GM12801 (cell line): ENCODE measurements around the gene RFX2.

Experiments used
- CTCF ChIP-seq: IDR thresholded peaks from one replicate; pipeline ENCODE4 v1.5.1; 2011; ENCODE audit warnings: control low read depth; ENCODE audit not compliant: insufficient read length; ENCODE audit errors: extremely low read depth

Gene RFX2

GRCh38 chr19:6061376-6062130 lies 48.7 kb downstream of the RFX2 start:
- TF ChIP-seq CTCF: no peak

GRCh38 chr19:6060600-6061375 lies 49.5 kb downstream of the RFX2 start:
- no peak for TF ChIP-seq CTCF

GRCh38 chr19:6059988-6060599 lies 50.2 kb downstream of the RFX2 start:
- TF ChIP-seq CTCF: no peak

- TF ChIP-seq CTCF: no peak
These were observed 50.8 kb downstream of the RFX2 start for GRCh38 chr19:6059396-6059947.

- TF ChIP-seq CTCF: no peak
These were observed 51.6 kb downstream of the RFX2 start for GRCh38 chr19:6058518-6059201.

- no peak for TF ChIP-seq CTCF
These were observed 52.4 kb downstream of the RFX2 start for GRCh38 chr19:6057651-6058517.
